Measurements from ENCODE around the gene ATP13A4.

Gene ATP13A4

DNA sequence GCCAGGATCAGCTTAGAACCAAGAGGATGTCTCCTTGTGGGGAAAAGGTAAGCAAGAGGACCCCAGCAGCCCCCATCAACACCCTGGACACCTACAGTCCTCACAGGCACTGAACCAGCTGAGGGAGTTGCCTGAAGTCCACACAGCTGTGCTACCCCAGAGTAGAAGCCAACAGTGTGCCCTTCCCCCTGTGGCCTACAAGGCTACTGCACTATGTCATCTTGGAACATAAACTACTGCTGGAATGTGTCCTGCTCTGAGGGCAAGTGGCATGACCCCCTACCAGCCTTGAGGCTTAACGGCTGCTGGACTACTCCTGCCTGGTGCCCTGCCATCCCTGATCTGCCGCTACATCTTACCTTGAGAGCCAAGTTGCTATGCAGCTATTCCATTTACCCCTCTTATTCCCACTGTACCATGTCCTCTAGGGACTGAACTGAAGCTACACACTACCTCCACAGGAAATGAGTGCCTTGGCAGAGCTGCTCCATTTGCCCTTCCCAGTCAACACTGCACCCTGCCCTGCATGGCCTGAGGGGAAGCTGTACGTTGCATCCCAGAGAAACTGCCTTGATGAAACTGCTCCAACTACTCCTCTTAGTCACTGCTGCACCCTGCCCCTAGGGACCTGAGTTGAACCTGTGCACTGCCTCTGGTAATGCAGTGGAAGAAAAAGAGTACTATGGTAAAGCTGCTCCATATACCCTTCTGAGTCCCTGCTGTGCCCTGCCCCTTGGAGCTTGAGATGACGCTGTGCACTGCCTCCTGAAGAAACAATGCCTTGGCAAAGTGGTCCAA, 135.9 kb downstream of the ATP13A4 start:
- H3K4me3 ChIP-seq (ENCODE audit: low read length), result no peak overlapping the region
- peak; percentile 66 for DNase-seq (ENCODE audit: low read depth)
- TF ChIP-seq, protein P1, sequence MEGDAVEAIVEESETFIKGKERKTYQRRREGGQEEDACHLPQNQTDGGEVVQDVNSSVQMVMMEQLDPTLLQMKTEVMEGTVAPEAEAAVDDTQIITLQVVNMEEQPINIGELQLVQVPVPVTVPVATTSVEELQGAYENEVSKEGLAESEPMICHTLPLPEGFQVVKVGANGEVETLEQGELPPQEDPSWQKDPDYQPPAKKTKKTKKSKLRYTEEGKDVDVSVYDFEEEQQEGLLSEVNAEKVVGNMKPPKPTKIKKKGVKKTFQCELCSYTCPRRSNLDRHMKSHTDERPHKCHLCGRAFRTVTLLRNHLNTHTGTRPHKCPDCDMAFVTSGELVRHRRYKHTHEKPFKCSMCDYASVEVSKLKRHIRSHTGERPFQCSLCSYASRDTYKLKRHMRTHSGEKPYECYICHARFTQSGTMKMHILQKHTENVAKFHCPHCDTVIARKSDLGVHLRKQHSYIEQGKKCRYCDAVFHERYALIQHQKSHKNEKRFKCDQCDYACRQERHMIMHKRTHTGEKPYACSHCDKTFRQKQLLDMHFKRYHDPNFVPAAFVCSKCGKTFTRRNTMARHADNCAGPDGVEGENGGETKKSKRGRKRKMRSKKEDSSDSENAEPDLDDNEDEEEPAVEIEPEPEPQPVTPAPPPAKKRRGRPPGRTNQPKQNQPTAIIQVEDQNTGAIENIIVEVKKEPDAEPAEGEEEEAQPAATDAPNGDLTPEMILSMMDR (IDR thresholded peaks at IDR 0.05; ENCODE audit: insufficient read depth, low read depth, low read length, missing control alignments), result no peak

- H3K4me3 ChIP-seq (ENCODE audit: low read length), result no peak overlapping the region
- DNase-seq (ENCODE audit: low read depth), result no peak
- TF ChIP-seq, protein P1 (IDR thresholded peaks at IDR 0.05; ENCODE audit: insufficient read depth, low read depth, low read length, missing control alignments), result no peak
These were observed 138.1 kb downstream of the ATP13A4 start for GRCh38 chr3:193416629-193417028.

- no peak overlapping the region for H3K4me3 ChIP-seq (ENCODE audit: low read length)
- TF ChIP-seq, protein P1 (IDR thresholded peaks at IDR 0.05; ENCODE audit: insufficient read depth, low read depth, low read length, missing control alignments), result no peak
- DNase-seq (ENCODE audit: low read depth), result no peak
These were observed 147.0 kb downstream of the ATP13A4 start for GRCh38 chr3:193407688-193408087.

DNA sequence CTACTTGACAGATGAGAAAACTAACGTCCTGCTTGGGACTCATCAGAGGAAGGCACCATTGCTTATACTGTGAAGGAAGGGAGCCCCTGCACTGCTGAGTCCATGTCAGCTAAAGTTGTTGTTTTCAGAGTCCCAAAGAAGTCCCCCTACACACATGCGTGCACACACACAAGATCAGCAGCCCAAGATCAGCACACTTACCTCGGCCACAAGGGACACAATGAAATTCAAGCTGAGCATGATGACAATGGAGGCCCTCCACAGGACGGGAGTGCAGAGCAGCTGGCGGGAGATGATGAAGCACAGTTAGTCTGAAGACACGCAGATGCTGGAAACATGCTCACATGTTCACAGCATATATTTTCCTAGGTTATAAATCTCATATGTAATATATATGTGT, 147.6 kb downstream of the ATP13A4 start:
- no peak overlapping the region for H3K4me3 ChIP-seq (ENCODE audit: low read length)
- TF ChIP-seq, protein P1 (IDR thresholded peaks at IDR 0.05; ENCODE audit: insufficient read depth, low read depth, low read length, missing control alignments), result no peak
- DNase-seq (ENCODE audit: low read depth), result no peak

GRCh38 chr3:193403307-193403706, 151.4 kb downstream of the ATP13A4 start:
- H3K4me3 ChIP-seq (ENCODE audit: low read length), result no peak overlapping the region
- no peak for DNase-seq (ENCODE audit: low read depth)
- TF ChIP-seq, protein P1 (IDR thresholded peaks at IDR 0.05; ENCODE audit: insufficient read depth, low read depth, low read length, missing control alignments), result no peak

DNA sequence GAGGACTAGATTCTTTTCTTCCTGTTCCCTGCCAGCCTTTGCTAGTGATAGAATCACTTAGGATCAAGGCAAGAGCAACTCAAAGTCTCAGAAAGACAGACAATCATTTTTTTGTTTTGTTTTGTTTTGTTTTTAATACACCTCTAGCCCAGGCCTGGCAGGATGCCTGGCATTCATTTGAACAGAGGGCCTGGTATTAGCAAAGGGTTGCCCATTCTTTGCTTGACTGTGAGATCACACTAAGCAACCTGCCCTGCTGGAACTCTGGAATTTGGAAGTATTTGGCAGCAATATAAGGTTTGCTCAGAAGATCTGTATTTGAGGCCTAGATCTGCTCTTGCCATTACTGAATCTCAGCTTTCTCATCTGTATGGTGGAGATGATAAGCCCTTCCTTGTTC, 154.4 kb downstream of the ATP13A4 start:
- TF ChIP-seq, protein P1 (IDR thresholded peaks at IDR 0.05; ENCODE audit: insufficient read depth, low read depth, low read length, missing control alignments), result no peak
- peak; percentile 10 for DNase-seq (ENCODE audit: low read depth)
- H3K4me3 ChIP-seq (ENCODE audit: low read length), result no peak overlapping the region

Data from epithelial cell of esophagus (primary cell).